GM21381 (cell line): ENCODE results near the gene CLCN4.

ENCODE experiments used
- ATAC-seq: cut with Tn5 transposase; IDR thresholded peaks from one replicate; pipeline ENCODE4 v1.9.1; 2021; ENCODE audit warnings: mild to moderate bottlenecking, moderate library complexity; ENCODE audit not compliant: unreplicated experiment

Gene CLCN4

GRCh38 chrX:10156199-10157031, at the start of gene CLCN4:
Gene CLCN4, plus strand, starts transcription at chrX:10156975. Its CDS starts 28,058 bp downstream, at chrX:10185033.
- peak; percentile 81 for ATAC-seq

DNA sequence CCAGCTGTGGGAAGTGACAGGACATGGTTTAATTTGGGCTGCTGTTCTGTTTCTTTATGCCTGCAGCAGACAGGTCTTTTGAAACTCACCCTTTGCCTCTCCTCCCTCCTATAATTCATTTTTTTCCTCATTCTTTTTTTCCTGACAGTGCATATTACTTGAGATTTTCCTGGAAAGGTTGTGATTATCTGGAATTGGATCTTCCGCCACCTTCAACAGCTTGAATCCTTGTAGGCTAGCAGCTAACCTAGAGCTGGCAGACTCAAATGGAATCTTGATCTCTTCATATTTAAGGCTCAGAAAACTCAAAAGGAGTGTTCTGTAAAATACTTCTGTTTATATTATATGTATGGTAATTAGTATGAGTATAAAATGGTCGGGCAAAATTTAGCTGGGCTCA, 49.3 kb upstream of the CLCN4 start:
- ATAC-seq, result no peak

- no peak for ATAC-seq
Observed at GRCh38 chrX:10108288-10108687, 48.5 kb upstream of the CLCN4 start.

- no peak for ATAC-seq
Observed at GRCh38 chrX:10109695-10110094, 47.1 kb upstream of the CLCN4 start.

DNA sequence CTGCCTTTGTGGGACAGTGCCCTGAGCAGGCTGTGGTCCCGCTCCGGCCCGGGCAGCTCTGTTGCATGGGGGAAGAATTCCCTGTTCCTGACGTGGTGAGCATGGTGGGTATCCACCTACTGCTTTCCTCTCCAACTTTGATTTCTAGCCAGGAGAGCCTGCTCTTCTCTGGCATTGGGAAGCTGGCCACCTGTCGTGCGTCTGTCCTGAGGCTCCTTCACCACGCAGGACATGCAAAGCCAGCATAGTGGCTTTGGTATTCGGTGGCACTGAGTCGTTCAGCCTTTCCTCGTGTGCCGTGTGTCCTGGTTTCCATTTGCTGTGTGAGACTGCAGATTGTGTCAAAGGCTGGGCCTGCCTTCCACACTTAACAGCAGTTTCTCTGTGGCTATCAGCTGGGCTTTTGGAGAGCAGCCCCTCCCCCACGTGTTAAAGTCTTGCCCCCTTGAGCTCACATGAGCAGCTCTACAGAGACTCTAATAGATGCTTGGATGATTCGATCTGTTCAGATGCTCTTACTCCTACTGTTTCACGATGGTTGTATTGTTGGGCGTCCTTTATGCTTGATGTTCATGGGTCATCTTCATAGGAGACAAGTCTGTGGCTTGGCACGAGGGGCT, 46.3 kb upstream of the CLCN4 start:
- peak; percentile 1 for ATAC-seq

GRCh38 chrX:10110984-10111363, 45.8 kb upstream of the CLCN4 start:
- peak; percentile 52 for ATAC-seq

DNA sequence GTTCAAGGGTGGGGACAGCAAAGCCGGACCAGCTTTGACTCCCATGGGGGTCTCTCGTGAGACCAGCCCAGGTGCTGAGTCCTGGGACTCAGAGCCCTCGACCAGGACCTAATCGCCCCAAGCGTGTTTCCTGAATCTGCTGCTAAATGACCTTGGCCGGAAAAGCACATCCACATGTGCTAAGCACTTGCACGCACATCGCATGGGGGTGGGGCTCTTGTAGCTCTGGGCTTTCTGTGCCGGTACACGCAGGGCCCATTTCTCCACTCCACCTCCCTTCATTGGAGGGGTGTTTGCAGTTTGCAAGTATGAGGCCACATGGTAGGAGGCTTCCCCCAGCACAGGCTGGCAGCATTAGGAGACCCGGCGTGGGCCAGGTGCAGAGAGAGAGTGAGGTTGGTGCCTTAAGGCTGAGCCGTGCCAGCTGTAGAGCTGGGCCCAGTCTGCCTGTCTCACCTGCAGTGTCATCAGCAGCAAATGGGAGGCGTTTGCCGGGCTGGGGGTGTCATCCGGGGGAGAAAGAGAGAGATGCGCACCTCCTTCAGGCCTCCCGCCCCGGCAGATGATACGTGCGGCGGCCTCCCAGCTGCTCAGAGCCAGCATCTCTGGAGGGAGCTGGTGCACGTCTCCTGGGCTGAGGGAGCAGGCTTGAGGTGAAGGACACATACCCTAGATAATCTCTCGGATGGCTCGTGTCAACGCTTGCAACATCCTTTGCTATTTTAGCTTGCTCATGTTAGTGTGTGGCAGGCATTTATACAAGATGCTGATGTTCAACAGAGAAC, 45.2 kb upstream of the CLCN4 start:
- peak; percentile 43 for ATAC-seq

- ATAC-seq, result no peak
Observed at GRCh38 chrX:10112510-10112909, 44.3 kb upstream of the CLCN4 start.

GRCh38 chrX:10115082-10115481, 41.7 kb upstream of the CLCN4 start:
- ATAC-seq, result no peak

DNA sequence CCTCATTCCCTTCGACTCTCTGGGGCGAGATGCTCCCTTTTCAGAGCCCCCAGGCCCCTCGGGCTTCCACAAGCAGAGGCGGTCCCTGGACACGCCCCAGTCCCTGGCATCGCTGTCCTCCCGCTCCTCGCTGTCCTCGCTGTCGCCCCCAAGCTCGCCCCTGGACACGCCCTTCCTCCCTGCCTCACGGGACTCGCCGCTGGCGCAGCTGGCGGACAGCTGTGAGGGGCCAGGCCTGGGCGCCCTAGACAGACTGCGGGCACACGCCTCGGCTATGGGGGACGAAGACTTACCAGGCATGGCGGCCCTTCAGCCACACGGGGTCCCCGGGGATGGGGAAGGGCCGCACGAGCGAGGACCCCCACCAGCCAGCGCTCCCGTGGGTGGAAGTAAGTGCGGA, 39.5 kb upstream of the CLCN4 start:
- ATAC-seq, result no peak

DNA sequence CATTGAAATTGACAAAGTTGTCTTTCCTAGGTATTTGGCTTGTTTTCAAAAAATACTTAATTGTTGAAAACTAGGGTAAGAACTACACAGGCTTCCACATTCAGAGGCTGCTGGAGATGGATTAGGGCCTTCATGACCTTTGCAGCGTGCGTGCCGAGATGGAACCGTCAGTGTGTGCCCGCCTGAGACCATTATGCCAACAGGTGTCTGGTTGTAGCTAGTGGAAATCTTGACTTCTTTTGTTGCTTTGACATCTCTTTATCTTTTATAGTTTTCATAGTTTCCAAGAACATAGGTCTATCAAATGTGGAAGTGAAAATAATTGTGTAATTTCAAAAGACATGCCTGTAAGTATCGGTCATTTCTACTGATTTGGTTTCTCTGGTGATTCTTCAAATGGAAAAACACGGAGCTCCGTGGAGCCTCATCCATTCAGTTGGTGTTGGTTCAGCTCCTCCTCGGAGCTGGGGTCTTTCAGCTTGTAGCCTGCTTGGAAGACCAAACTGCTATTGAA, 38.9 kb upstream of the CLCN4 start:
- no peak for ATAC-seq

GRCh38 chrX:10118530-10118929, 38.2 kb upstream of the CLCN4 start:
- no peak for ATAC-seq

DNA sequence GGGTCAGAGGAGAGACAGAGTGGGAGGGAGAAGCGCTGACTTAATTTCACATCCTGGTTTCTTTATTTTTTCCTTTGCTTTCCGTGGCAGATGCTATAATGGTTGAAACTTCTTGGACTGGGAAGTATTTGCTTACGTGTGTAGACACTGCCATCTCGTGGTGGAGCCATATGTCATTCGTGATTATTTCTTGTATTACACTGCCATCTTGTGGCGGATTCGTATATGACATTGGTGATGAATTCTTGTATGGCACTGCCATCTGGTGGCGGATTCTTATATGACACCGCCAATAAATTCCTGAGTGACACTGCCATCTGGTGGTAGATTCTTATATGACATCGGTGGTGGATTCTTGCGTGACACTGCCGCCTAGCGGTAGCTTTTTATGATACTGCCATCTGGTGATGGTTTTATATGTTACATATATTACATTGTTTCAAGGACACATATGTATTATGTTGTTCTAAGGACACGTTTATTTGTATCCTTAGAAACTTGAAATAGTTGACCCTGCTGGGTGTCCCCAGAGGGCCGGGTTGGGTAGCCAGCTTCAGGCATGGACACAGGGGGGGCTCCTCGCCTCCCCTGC, 37.3 kb upstream of the CLCN4 start:
- ATAC-seq, result peak; percentile 38

GRCh38 chrX:10120331-10120730, 36.4 kb upstream of the CLCN4 start:
- no peak for ATAC-seq

DNA sequence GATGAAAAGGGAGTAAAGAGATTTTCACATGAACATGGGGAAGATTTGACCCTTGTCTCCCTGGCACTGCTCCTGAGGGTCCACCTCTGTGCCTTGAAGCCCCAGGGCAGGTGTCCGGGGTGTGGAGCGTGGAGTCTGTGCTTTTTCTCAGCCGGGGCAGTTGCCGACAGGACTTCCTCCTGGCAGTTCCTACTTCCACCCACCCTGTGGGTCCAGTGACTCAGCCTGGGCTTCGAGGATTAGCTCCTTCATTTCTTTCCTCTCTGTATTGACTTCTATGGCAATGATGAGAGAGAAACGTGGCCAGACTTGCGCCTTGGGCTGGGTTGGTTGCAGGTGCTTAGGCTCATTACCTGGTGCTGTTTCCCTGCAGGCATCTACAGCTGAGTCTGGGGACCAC, 35.9 kb upstream of the CLCN4 start:
- no peak for ATAC-seq

DNA sequence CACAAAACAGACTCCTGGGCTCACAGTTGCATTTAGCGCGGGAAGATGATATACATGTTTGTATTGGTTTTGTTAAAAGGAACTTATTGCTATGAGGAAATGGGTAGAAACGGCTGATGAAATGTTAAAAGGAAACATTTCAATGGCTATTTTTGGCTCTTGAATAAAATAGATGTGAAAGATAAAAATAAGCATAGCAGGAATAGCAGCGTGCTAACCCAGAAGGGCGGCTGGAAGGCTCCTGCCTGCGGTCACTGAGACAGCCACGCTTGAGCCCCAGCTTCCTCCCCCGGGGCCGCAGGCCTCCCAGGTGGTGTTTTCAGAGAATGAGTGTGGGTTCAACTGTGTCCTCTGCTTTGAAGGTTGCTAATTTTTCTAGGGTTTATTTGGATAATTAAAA, 35.0 kb upstream of the CLCN4 start:
- peak; percentile 81 for ATAC-seq

DNA sequence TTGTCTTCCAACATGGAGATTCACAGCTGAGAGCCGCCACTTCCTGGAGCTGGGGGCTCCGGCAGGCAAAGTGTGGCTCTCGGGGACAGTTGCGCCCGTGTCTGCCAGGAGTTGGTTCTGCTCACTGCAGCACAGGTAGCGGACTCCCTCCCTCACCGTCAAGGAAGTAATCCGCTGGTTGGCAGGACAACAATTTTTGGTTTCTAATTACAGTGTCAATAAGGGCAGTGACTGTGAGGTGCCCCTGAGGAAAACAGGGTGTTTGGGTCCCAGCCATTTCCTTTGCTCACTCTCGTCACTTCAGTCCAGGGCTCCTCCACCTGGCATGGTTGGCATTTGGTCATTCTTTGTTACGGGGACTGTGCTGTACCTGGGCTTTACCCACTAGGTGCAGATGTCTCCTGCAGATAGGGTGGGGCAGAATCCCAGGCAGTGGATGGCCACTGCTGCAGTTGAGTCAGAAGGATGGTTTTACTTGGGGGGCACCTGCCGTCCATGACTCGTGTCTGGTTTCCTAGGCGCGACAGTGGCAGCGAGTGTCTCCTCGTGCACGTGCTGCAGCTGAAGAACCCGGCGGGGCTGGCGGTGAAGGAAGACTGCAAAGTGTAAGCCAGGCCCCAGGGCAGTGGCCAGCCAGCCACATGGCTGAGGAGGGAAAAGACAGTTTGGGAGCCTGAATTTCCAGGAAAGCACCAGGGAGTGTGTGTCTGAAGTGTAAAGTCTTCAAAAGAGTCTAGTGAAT, 32.1 kb upstream of the CLCN4 start:
- no peak for ATAC-seq

- ATAC-seq, result no peak
Observed at GRCh38 chrX:10125248-10125615, 31.5 kb upstream of the CLCN4 start.

DNA sequence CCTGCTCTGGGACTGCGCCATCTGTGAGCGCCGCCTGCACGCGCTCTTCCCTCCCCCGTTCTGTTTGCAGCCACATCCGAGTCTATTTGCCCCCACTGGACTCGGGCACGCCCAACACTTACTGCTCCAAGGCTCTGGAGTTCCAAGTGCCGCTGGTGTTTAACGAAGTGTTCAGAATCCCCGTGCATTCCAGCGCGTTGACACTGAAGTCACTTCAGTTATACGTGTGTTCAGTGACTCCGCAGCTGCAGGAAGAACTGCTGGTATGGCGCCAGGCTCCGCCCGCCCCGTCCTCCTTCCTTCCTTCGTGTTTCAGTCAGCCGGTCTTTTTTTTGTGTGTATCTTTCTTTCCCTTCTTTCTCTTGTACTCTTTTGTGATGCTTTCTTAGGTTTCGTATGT, 30.7 kb upstream of the CLCN4 start:
- no peak for ATAC-seq

- no peak for ATAC-seq
Observed at GRCh38 chrX:10126834-10127233, 29.9 kb upstream of the CLCN4 start.

DNA sequence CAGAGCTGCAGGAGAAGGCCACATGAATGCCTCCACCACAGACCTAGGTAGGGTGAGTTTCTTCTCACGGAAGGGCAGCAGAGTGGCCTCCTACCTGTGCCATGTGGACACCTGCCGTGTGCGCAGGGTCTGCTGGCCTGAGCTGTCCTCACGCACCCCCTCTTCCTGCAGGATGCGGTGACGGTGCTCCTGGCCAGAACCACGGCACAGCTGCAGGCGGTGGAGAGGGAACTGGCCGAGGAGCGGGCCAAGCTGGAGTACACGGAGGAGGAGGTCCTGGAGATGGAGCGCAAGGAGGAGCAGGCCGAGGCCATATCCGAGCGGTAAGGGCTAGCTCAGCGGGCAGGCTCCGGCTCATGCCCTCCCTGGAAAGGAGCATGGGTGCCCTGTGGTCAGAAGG, 28.4 kb upstream of the CLCN4 start:
- no peak for ATAC-seq
